NB4 (cell line): ENCODE data around the gene LAIR1.

ENCODE experiments used
- DNase-seq: peaks from one replicate; pipeline ENCODE4 v3.0.0; 2010; ENCODE audit warnings: low read depth
- H3K4me3 ChIP-seq: one replicate; pipeline ENCODE4 v1.5.1; 2011; ENCODE audit warnings: mild to moderate bottlenecking, low read depth, low read length, moderate library complexity
- MYC ChIP-seq: IDR thresholded peaks from 2 replicates; pipeline ENCODE4 v1.6.1; 2011; ENCODE audit warnings: low read depth, low read length
- POLR2A ChIP-seq: IDR thresholded peaks from 2 replicates; pipeline ENCODE4 v1.6.1; 2011; ENCODE audit warnings: mild to moderate bottlenecking; ENCODE audit not compliant: insufficient read length; ENCODE audit errors: extremely low read depth
- TF ChIP-seq, protein P1 (sequence below): IDR thresholded peaks from 2 replicates; pipeline ENCODE4 v1.6.1; 2011; ENCODE audit warnings: low read depth, low read length
- TF ChIP-seq, protein P2 (sequence below): IDR thresholded peaks from one replicate; pipeline ENCODE4 v1.5.1; 2012; ENCODE audit warnings: low read depth, low read length

LAIR1 gene

DNA sequence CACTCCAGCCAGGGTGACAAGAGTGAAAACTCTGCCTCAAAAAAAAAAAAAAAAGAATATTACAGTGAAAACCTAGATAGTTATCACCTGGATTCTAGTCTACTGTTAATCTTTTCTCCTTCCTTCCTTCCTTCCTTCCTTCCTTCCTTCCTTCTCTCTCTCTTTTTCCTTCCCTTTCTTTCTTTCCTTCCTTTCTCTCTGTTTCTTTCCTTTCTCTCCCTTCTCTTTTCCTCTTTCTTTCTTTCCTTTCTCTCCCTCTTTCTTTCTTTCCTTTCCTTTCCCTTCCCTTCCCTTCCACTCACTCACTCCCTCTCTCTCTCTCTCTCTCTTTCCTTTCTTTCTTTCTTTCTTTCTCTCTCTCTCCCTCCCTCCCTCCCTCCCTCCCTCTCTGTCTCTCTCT lies 40.9 kb upstream of the LAIR1 start:
- TF ChIP-seq, protein P1, sequence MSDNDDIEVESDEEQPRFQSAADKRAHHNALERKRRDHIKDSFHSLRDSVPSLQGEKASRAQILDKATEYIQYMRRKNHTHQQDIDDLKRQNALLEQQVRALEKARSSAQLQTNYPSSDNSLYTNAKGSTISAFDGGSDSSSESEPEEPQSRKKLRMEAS: no peak
- TF ChIP-seq POLR2A (no peak), MYC (no peak)
- TF ChIP-seq, protein P2, sequence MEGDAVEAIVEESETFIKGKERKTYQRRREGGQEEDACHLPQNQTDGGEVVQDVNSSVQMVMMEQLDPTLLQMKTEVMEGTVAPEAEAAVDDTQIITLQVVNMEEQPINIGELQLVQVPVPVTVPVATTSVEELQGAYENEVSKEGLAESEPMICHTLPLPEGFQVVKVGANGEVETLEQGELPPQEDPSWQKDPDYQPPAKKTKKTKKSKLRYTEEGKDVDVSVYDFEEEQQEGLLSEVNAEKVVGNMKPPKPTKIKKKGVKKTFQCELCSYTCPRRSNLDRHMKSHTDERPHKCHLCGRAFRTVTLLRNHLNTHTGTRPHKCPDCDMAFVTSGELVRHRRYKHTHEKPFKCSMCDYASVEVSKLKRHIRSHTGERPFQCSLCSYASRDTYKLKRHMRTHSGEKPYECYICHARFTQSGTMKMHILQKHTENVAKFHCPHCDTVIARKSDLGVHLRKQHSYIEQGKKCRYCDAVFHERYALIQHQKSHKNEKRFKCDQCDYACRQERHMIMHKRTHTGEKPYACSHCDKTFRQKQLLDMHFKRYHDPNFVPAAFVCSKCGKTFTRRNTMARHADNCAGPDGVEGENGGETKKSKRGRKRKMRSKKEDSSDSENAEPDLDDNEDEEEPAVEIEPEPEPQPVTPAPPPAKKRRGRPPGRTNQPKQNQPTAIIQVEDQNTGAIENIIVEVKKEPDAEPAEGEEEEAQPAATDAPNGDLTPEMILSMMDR: no peak
- DNase-seq: no peak
- H3K4me3 ChIP-seq: no peak overlapping the region

DNA sequence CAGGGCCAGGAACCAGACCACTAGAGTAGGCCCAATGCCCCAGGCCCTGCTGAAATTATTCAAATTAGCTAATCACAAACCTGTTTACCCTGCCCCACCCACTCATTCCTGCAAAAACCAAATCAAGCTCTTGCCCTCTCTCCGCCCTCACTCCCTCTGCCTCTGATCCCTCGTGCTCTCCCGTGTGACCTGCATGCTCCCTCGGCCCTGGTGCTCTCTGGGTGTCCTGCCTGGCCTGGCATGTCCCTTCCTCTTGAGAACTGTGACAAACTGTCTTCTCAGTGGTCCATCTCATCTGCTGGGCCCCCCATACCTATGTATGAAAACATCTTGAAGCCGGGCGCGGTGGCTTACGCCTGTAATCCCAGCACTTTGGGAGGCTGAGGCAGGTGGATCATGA lies 38.3 kb upstream of the LAIR1 start:
- H3K4me3 ChIP-seq: no peak overlapping the region
- DNase-seq: no peak
- TF ChIP-seq, protein P2: no peak
- TF ChIP-seq, protein P1: no peak
- TF ChIP-seq POLR2A (no peak), MYC (no peak)

DNA sequence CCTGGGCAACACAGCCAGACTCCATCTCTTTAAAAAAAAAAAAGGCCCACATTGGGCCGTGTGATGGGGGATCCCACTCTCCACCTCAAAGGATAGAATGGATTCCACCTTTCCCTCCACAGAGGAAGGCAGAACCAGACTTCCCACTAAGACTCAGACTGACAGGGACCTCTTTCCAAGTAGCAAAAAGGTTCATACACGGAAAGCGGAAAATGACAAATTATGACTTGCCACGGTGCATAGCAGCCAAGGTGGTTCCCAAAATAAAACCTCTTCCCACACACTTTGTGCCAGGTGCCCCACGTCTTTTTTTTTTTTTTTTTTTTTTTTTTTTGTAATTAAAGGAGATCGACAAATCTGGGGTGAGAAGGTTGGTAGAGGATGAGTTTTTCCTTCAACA lies 36.2 kb upstream of the LAIR1 start:
- H3K4me3 ChIP-seq: no peak overlapping the region
- DNase-seq: no peak
- TF ChIP-seq, protein P1: no peak
- TF ChIP-seq, protein P2: no peak
- TF ChIP-seq POLR2A (no peak), MYC (no peak)

DNA sequence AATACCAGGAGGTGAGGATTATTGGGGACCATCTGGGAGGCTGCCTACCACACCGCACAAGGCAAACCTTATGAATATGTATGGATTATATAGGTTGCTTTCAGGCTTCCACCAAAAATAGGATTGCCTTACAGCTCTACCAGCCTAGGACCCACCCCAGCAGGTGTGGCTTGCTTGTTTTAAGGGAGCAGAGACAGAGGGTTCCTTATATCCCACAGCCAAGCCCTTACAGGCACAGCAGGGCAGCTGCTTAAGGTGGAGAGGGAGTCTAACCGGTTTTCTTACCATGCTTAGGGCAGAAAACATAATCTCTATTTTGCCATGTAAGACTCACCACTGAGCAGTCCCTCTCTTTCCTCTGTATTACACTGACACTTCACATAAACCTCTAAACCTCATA lies 34.5 kb upstream of the LAIR1 start:
- DNase-seq: no peak
- H3K4me3 ChIP-seq: no peak overlapping the region
- TF ChIP-seq, protein P1: no peak
- no peak for TF ChIP-seq MYC
- TF ChIP-seq POLR2A: no peak
- TF ChIP-seq, protein P2: no peak

DNA sequence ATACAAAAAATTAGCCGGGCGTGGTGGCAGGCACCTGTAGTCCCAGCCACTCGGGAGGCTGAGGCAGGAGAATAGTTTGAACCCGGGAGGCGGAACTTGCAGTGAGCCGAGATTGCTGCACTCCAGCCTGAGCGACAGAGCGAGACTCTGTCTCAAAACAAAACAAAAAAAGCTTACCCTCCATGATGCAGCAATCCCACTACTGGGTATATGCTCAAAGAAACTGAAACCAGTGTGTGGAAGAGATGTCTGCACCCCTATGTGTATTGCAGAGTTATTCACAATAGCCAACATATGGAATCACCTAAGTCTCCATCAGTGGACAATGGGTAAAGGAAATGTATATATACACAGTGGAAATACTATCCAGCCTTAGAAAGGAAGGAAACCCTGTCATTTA lies 31.0 kb upstream of the LAIR1 start:
- TF ChIP-seq, protein P2: no peak
- TF ChIP-seq, protein P1: no peak
- TF ChIP-seq POLR2A (no peak), MYC (no peak)
- no peak for DNase-seq
- no peak overlapping the region for H3K4me3 ChIP-seq

DNA sequence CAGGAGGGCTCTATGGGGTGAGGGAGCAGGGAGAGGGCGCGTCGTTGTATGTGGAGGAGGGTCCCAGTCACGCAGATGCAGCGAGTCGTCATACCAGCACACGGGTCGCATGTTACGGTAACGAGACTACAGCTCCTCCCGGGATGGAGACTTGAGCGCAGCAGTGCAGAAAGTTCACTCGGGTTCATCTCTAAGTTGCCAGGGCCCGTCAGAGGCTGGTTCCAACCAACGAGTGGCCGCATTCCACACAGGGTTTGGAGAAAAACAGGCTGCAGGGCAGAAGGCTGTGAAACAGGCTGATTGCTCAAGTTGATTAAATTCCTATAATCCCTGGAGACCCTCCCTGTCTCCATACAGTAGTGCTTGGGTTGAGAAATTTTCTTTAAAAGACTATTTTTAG lies 28.6 kb upstream of the LAIR1 start:
- H3K4me3 ChIP-seq: no peak overlapping the region
- TF ChIP-seq POLR2A: no peak
- no peak for TF ChIP-seq MYC
- TF ChIP-seq, protein P2: no peak
- TF ChIP-seq, protein P1: no peak
- no peak for DNase-seq
